ENCODE results near the gene MAGEB17.

Gene MAGEB17

DNA sequence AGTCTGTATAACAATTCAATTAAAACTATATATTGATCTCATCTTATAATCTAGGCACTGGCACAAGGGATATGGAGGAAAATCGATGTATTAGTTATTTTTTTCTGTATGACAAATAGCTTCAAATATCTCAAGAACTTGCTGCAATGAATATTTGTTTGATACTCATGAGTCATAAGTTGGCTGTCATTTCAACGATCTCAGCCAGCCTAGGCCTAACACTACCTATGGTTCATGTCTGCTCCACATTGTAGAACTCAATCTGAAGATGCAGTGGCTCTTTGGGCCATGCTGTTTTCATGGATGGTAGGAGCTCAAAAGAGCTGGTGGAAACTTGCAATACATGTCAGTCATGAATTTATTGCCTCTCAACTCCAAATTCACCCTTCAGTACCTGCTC lies 44.7 kb downstream of the MAGEB17 start:
- DNase-seq = no peak

DNA sequence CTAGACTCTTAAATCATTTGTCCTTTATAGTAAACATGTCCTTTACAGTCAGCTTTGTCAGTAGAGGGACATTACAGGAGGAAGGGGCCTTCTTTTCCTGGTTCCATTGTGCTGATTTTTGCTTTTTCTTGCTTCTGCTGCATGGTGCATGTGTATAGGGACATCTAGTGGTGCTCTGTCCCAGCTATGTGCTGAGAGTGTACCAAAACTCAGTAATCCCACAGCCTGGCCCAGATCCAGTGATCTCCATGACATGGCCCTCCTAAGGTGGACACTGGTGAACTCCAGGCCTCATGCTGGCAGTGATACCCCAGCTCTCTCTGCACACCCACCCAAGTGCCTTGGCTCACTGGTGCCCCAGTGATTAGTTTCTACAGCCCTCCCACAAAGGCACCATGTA lies 45.2 kb downstream of the MAGEB17 start:
- DNase-seq = no peak

DNA sequence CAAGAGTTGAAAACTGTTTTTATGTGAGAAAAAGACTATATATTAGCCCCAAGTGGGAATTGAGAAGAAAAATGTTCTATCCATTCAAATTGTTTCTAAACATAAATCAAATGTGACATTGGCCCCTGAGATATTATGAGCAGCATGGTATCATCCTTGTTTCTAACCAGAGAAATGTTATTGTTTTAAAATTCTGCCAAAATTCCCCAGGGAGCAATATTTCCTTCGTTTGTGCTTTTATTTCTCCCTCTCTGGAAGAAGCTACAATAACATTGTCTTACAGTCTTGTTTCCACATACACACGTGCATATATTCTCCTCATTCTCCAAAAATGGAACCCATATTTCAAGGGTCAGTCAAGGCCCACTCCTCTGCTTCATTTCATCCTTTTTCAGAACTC lies 46.7 kb downstream of the MAGEB17 start:
- no peak for DNase-seq

DNA sequence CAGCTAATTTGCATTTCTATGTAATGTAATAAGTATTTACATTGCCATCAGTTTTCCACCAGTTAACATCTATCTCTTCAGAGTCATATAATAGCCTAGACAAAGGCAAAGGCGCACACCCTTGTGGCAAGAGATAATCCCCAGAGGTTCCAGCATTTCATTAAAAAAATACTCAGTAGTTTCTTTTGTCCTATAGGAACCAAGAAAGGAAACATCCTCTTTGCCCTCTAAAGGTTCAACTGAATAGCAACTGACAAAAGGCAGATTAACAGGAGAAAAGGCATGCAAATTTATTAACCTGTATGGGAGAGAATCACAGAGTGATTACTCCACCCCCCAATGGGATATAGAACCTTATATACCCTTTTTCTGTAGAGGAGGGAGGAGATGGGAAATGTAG lies 48.4 kb downstream of the MAGEB17 start:
- DNase-seq = no peak

Data from activated CD8-positive, alpha-beta memory T cell treated with anti-CD3 and anti-CD28 coated beads, Interleukin-2, amount 50 U/mL, for 4 hours (primary cell).